ENCODE measurements around the gene TNS2.

- TF ChIP-seq CTCF (IDR thresholded peaks at IDR 0.05) (no peak), POLR2A (IDR thresholded peaks at IDR 0.05) (no peak)
Observed at GRCh38 chr12:53011889-53012288, 38.0 kb upstream of the TNS2 start.

Data from prostate gland (tissue), 2 donors.